GM18499 (cell line): ENCODE results near the gene GNB1L.

Experiments
- ATAC-seq: cut with Tn5 transposase; IDR thresholded peaks from one replicate; pipeline ENCODE4 v1.9.1; 2021; ENCODE audit warnings: moderate number of reproducible peaks; ENCODE audit not compliant: insufficient read depth, unreplicated experiment

Gene GNB1L

DNA sequence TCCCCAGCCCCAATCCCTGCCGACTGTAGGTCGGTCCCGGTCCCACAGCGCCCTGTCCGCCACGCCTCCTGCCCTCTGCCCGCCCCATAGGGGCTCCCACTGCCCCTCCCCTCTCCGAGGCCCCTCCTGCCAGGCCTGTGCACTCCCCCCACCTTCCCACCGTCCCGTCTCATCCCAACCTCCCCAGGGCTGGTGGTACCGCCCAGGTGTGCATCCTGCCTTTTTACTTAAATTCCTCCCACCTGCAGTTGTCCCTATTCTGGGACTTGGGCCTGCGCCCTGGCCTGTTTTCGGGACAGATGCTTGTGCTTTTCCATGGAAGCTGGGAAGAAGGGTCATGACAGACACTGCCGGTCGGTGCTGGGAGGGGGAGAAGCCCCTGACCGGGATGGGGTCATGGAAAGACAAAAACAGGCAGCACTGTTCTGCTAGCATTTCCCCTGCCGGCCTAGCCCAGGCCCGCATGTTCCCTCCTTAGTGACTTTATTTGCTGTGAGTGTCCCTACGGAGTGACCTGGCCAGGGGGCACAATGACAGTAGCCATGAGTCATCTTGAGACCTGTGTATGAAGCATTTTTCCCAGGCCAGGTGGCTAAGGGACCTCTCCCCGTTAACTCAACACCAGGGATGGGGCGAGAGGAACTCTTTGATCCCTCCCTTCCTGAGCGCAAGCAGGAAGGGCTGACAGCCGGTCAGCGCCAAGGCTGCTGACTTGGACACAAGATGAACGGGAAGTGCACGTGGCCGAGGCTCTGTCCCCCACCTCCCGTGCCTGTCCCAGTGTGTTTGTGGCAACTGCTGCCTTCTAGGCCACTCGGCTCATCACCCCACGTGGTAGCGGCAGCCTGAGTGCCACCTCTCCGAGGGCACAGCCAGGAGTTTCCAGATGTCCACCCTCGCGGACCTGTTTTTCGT lies 87.0 kb downstream of the GNB1L start:
- ATAC-seq: no peak

- ATAC-seq: no peak
Measured at GRCh38 chr22:19766511-19767426, 87.9 kb downstream of the GNB1L start.

- ATAC-seq: no peak
Measured at GRCh38 chr22:19766240-19766510, 88.5 kb downstream of the GNB1L start.

DNA sequence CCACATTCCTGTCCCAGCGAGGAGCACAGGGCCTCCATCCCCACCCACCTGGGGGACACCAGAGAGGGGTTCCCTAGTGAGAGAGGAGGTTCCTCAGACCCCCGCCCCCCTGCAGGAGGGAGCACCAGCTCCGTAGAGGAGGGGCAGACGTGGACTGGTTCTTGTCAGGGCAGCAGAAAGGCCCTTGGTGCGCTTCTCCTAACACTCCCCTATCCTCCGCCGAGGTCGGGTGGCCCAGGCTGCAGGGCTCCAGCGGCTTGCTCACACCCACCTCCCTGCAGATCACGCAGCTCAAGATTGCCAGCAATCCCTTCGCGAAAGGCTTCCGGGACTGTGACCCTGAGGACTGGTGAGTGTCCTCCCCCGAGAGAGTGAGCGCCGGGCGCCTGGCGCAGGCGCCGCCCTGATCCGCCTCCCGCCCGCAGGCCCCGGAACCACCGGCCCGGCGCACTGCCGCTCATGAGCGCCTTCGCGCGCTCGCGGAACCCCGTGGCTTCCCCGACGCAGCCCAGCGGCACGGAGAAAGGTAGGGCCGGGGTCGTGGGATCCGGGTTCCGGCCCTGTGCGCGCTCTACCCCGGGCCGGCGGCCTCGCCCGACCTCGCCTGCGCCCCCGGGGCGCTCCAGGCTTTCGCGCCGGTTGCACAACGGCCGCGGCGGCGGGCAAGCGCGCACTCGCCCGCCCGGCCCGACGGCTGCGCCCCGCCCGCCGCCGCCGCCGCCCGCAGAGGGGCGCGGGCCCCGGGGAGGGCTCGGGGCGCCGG lies 89.0 kb downstream of the GNB1L start:
- no peak for ATAC-seq

- no peak for ATAC-seq
Measured at GRCh38 chr22:19764636-19765476, 89.8 kb downstream of the GNB1L start.

GRCh38 chr22:19764299-19764593 lies 90.4 kb downstream of the GNB1L start:
- no peak for ATAC-seq

DNA sequence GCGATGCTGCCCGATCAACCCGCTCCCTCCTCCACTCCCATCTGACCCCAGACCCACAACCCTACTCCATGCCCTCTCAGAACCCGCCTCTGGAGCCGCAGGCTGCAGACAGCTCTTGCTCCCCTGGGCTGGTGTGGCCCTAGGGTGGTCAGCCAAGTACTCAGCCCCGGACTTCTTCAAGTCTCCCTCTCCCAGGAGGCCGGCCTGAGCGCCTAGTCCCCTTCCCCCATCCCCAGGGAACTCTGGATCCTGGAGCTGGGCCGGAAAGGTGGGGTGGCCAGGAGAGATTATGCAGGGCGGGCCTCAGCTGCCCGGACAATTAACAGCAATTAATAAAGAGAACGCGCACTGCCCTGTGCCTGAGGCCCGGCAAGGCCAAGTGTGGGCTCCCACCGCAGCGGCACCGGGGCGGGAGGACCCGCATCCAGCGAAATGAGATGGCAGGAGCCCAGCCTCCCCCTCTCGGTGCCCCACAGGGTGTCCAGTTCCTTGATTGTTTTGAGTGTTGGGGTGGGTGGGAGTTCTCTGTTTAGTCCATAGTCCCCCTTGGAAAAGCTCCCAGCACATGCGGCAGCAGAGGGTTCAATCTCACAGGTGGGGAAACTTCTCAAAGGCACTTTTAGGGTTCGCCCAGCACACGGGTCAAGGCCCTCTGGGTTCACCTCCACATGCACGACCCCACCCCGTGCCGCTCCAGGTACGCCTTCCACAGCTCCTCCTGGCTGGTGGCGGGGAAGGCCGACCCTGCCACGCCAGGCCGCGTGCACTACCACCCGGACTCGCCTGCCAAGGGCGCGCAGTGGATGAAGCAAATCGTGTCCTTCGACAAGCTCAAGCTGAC lies 91.0 kb downstream of the GNB1L start:
- no peak for ATAC-seq

DNA sequence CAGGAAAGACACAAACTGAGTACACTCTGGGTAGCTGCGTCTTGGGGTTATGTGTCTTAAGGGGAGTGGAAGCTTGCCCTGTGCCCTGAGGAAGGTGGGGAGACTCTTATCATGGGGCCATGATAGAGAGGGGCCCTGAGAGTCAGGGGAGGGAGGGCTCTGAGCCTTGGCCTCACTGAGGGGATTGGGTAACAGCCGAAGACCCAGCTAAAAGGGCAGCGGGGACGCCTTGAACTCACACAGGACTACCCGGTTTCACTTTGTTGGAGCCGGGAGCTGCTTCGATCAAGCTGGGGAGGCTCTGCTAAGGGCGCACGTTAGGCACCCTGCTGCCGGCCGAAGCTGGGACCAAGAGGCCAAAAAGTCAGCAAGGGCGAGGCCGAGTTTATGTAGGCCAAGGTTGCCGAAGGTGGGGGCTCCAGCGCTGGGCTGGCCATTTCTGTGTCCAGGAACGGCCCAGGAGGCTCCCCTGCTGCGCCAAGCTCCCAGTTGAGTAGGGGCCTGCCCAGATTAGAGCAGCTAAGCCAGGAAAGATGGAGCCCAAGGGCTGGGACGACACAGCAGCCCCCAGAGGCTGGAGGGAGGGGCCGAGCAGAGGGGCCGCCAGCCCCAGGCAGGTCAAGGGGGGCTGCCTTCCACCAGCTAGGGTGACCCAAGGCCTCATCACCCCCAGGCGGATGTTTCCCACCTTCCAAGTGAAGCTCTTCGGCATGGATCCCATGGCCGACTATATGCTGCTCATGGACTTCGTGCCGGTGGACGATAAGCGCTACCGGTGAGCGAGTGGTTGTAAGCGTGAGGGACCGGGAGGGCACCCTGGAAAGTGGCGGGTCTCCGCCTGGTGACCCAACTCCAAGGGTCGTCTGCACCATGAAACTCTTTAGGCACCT lies 91.9 kb downstream of the GNB1L start:
- no peak for ATAC-seq

GRCh38 chr22:19761725-19762567 lies 92.7 kb downstream of the GNB1L start:
- no peak for ATAC-seq

DNA sequence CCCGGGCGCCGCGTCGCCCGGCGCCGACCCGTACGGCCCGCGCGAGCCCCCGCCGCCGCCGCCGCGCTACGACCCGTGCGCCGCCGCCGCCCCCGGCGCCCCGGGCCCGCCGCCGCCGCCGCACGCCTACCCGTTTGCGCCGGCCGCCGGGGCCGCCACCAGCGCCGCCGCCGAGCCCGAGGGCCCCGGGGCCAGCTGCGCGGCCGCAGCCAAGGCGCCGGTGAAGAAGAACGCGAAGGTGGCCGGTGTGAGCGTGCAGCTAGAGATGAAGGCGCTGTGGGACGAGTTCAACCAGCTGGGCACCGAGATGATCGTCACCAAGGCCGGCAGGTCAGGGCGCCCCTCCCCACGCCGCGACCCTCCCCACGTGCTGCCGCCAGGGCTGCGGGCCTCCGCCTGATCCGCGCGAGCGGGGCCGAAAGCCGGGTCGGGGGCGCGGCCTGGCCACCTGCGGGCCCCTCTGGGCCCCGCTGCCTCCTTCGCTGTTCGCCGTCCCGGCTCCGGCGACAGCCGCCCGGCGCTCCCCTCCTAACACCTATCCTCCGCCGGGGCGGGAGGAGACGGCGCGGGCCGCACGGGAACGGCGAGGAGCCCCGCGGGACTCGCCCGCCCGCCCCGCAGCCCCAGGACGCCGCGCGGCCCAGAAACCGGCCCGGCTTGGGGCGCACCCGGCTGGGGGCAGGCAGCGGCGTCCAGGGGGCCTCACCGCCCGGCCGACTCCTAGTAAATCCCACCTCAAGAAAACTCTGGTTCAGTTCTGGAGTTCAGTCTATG lies 93.5 kb downstream of the GNB1L start:
- ATAC-seq: no peak

DNA sequence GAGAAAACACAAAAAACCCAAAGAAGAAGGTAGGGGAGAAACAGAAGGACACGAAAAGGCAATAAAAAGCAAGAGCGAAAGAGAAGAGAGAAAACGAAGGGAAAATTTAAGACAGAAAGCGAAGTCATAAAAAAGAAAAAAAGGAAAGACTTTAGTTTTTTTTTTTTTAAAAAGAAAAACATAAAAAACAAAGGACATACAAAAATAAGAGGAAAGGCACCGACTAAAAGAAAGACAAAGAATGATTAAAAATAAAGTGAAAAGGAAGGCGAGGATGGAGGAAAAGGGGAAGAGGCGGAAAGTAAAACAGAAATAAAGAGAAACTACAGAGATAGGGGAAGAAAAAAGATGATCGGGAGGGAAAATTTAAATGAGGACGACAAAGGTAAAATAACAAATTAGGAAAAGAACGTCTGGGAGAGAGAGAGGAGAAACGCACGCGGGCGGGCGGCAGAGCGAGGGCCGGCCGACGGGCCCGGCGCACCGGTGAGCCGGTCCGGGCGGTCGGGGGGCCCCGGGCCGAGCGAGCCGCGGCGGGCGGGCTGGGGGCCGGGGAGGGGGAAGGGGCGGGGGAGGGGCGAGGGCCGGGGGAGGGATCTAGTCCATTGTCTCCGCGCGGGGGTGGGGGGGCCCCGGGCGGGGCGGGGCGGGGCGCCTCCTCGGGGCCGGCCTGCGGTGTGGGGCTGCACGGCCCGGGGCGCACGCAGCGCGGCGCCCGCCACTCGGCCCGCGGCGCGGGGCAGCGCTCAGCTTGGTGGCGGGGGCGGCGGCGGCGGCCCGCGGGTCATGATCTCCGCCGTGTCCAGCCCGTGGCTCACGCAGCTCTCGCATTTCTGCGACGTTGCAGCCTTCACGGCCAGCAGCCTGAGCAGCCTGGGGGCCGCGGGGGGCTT lies 94.4 kb downstream of the GNB1L start, which contains the start of gene TBX1:
TBX1 (plus strand) TSS at position 721 of the 893 bp plus-strand sequence; CDS start at position 787, 66 bp downstream.
- no peak for ATAC-seq

DNA sequence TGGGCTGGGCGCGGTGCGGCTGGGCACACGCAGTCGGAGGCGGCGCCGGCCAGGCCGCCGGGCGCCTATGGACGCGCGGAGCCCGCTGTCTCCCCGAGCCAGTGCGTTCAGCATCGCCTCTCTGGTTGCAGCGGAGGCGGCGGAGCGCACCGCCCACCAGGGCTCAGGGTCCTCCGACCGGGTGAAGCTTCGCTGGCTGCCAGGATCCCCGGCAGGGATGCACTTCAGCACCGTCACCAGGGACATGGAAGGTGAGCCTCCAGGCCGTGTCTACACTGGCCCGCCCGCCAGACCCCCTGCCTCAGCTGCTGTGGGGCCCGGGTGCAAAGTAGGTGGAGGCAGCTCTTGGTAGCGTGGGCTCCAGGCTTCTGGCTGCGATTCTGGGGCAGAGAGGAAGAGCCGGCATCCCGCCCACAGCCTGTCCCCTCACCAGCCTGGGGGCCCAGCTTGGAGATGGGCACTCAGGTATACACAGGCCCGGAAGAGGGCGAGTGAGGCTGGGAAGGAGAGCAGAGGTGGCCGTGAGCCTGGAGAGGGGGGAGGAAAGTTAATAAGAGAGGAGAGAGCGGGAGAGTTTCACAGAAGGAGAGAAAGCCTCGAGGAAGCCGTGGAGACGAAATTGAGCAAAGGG lies 95.1 kb downstream of the GNB1L start:
- ATAC-seq: no peak

DNA sequence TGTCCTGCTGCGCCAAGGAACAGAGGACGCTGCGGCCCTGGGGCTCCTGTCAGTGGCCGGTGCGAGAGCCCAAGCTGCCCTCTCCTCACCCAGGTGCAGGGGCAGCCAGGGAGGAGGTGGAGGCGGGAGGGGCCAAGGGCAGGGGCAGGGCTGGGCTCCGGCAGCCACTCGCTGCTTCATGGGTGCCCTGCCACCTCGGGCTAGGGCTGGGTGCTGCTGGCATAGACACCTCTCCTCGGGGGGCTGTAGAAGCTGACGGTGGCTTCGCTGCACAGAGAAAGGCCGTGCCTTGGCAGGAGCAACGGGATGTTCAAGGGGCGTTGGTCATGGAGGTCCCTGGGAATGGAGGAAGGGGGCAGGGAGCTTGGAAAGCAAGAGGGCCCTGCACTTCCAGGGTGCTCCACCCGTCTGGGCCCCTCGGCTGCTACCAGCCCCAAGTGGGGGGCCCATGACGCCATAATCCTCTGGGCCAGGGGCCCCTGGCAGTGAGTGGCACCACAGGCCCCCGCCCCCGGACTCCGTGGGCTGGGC lies 95.7 kb downstream of the GNB1L start:
- no peak for ATAC-seq

DNA sequence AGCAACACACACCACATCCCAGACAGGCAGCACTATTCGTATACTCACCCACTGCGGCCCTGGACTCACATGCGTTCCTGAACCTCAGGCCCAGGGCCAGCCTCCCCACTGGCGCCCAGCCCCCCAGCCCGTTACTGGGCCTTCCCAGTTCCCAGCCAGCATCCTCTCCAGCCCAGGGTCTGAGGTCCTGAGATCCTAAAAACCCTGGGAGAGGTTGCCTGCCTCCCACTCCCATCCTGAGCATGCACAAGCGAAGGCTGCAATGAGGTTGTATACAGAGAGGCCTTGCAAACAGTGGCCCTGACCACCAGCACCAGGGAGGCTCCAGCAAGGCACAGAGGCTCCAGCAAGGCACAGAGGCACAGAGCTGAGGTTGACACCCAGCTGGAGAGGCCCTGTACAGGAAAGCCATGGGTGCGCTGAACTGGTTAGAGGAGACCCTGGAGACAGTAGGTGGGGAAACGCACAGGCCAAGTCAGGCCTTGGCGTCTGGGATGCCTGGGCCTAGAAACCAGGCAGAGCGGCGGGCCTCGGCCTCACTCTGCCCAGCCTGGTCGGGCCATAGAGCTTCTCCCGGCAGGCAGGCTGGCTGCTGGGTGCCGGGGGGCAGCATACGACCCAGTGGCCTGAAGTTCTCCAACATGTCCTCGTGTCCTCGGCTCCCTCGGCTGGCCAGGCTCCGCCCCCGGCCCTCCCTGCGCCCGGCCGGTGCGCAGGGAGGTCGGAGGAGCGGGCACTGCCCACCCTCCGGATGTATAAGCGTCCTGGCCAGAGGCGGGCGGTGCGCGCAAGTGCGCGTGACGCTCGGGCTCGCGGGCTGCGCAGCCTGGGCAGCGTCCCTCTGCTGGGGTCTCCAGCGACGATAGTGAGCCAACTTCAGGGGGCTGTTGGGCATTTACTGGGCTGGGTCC lies 96.4 kb downstream of the GNB1L start:
- no peak for ATAC-seq
